AG09319 (cell line): ENCODE measurements around the gene PRR7.

Source experiments
- DNase-seq: peaks from one replicate; pipeline ENCODE4 v3.0.0-alpha.2; 2010; ENCODE audit warnings: low read depth; ENCODE audit errors: extremely low read depth
- TF ChIP-seq, protein P1 (sequence below): IDR thresholded peaks from 2 replicates; pipeline ENCODE4 v1.5.1; 2011; ENCODE audit warnings: low read depth, mild to moderate bottlenecking, inconsistent platforms, low read length, moderate library complexity

Gene PRR7

DNA sequence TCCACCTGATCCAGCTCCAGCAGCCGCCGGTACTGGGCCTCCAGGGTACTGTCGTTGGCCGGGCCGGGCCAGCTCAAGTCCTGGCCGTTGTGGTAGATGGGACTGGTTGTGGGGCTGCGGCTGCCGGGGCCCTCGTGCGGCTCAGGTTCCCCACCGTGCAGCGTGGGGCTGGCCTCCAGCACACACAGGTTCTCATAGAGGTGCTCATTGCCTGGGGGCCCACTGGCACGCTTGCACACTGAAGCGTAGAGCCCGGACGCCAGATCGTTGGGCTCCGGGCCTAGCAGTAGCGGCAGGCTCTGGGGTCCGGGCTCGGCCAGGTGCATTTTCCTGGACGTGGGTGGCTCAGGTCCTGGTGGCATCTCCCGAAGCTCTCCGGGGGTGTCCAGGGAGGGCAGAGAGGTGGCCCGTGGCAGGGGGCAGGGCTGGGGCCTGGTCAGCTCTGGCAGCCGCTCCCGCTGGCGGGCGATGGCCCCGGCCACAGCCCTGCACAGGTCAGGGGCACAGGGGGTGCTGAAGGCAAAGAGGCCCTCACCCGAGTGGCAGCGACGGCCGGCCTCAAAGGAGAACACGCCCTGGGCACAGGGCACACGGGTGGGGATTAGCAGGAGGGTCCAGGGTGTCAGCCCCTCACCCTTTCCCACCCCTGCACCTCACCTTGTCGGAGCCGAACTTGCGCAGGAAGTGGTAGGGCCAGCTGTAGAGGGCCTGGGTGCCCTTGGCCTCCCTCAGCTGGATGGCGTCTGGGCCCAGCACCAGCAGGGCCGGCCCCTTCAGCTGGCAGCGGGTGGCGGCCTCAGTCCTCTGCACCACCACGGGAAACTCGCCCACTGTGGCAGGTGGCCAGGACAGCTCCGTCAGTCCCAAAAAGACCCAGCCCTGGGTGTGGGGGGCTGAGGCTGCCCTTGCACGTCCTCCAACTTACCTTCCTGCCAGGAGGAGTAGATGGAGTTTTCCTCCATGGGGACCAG is 57.8 kb downstream of the PRR7 start:
- DNase-seq: no peak
- TF ChIP-seq, protein P1, sequence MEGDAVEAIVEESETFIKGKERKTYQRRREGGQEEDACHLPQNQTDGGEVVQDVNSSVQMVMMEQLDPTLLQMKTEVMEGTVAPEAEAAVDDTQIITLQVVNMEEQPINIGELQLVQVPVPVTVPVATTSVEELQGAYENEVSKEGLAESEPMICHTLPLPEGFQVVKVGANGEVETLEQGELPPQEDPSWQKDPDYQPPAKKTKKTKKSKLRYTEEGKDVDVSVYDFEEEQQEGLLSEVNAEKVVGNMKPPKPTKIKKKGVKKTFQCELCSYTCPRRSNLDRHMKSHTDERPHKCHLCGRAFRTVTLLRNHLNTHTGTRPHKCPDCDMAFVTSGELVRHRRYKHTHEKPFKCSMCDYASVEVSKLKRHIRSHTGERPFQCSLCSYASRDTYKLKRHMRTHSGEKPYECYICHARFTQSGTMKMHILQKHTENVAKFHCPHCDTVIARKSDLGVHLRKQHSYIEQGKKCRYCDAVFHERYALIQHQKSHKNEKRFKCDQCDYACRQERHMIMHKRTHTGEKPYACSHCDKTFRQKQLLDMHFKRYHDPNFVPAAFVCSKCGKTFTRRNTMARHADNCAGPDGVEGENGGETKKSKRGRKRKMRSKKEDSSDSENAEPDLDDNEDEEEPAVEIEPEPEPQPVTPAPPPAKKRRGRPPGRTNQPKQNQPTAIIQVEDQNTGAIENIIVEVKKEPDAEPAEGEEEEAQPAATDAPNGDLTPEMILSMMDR: no peak

DNA sequence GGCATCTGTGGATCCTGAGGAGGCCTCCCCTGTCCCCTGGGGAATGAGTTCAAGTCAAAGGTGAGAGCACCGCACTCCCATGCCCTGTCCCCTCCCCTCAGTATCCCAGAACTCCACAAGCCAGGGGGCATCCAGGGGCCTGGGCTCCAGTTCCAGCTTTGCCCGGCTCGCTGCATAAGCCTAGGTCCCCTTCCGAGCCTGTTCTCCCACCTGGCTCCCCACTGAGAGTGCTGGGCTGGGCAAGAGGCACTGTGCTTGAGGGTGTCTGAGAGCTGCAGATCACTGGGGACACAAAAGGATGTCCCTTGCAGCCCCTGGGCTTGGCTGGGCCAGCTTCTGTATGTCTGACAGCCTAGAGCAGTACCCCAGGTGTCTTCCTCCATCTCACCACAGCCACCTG is 58.5 kb downstream of the PRR7 start:
- no peak for DNase-seq
- TF ChIP-seq, protein P1: no peak
